ENCODE data around the gene TRIP6. TPM values are rescaled to one million over a fixed set of nuclear protein-coding genes. Genes with fewer than 3 reads are reported as not detected.

The TRIP6 gene
- total and polyA plus RNA-seq, 3 experiments from 2014 or later: 2.0 to 37.7 (median 36.8) TPM

DNA sequence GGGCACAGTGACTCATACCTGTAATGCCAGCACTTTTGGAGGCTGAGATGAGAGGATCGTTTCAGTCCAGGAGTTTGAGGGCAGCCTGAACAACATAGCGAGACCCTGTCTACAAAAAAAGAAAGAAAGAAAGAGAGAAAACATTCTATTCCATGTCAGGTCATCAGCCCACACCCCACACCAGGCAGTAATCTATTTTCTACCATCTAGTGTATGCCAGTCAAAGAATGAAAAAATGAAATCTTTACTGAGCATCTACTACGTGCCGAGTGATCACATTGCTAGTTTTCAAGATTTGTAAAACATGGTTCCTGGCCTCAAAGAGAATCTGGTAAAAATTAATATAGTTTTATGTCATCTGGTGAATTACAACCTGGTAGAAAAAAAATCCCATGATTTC is 36.8 kb upstream of the TRIP6 start:
- Mint-ChIP-seq H3K36me3 (peaks cover 0 to 3% (median 2%) of the 10 kb centered on the region in 3 donors), H3K27me3 (peaks cover 24 to 31% of the 10 kb centered on the region in 2 donors), H3K9me3 (peaks cover 0 to 2% (median 0%) of the 10 kb centered on the region in 5 donors), H3K27ac (peak overlapping the region in 1 of 8 donors; percentile 24), H3K4me3 (no peak overlapping the region), H3K4me1 (peaks cover 16 to 25% (median 24%) of the 10 kb centered on the region in 3 donors)
- Histone ChIP-seq H3K4me1 (ENCODE audit: insufficient read depth, low read length) (peaks cover 13% of the 10 kb centered on the region), H3K36me3 (ENCODE audit: insufficient read depth, low read length) (no peaks in the 10 kb centered on the region), H3K9me3 (ENCODE audit: low read length) (no peaks in the 10 kb centered on the region), H3K4me3 (ENCODE audit: low read length) (no peak overlapping the region), H3K27ac (ENCODE audit: low read depth, low read length) (no peak overlapping the region), H3K27me3 (ENCODE audit: insufficient read depth, low read length, poor library complexity, severe bottlenecking) (peaks cover 17% of the 10 kb centered on the region)
- ChIA-PET POLR2A (no interaction called here), CTCF (no interaction called here)
- DNase-seq: no peak

DNA sequence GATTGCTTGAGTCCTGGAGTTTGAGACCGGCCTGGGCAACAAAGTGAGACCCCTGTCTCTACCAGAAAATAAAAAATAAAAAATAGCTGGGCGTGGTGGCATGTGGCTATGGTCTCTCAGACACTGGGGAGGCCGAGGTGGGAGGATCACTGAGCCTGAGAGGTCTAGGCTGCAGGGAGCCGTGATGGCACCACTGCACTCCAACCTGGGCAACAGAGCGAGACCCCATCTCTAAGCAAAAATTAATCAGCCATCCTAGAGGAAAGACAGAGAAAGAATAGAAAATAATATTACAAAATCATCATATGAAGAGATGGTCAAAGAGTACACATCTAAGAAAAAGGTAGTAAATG is 34.9 kb upstream of the TRIP6 start:
- peaks cover 15 to 18% of the 10 kb centered on the region in 2 donors for H3K27me3 Mint-ChIP-seq
- H3K4me1 Mint-ChIP-seq: peaks cover 16 to 21% (median 17%) of the 10 kb centered on the region in 3 donors
- peaks cover 13% of the 10 kb centered on the region for H3K4me1 ChIP-seq (ENCODE audit: insufficient read depth, low read length)
- no peaks in the 10 kb centered on the region for H3K36me3 ChIP-seq (ENCODE audit: insufficient read depth, low read length)
- H3K9me3 ChIP-seq (ENCODE audit: low read length): no peaks in the 10 kb centered on the region
- ChIA-PET POLR2A (no interaction called here), CTCF (interaction anchor here (1.3 kb wide), 2 partner anchors 20 to 31 kb away, joined by 3 to 7 read pairs; partner anchors contain the start of gene SLC12A9)
- H3K27ac ChIP-seq (ENCODE audit: low read depth, low read length): no peak overlapping the region
- H3K9me3 Mint-ChIP-seq: peaks cover 0 to 4% (median 0%) of the 10 kb centered on the region in 5 donors
- H3K36me3 Mint-ChIP-seq: peaks cover 0 to 3% (median 1%) of the 10 kb centered on the region in 3 donors
- no peak for DNase-seq
- H3K4me3 ChIP-seq (ENCODE audit: low read length): no peak overlapping the region
- no peak overlapping the region for H3K4me3 Mint-ChIP-seq
- peaks cover 10% of the 10 kb centered on the region for H3K27me3 ChIP-seq (ENCODE audit: insufficient read depth, low read length, poor library complexity, severe bottlenecking)
- no peak overlapping the region for H3K27ac Mint-ChIP-seq

DNA sequence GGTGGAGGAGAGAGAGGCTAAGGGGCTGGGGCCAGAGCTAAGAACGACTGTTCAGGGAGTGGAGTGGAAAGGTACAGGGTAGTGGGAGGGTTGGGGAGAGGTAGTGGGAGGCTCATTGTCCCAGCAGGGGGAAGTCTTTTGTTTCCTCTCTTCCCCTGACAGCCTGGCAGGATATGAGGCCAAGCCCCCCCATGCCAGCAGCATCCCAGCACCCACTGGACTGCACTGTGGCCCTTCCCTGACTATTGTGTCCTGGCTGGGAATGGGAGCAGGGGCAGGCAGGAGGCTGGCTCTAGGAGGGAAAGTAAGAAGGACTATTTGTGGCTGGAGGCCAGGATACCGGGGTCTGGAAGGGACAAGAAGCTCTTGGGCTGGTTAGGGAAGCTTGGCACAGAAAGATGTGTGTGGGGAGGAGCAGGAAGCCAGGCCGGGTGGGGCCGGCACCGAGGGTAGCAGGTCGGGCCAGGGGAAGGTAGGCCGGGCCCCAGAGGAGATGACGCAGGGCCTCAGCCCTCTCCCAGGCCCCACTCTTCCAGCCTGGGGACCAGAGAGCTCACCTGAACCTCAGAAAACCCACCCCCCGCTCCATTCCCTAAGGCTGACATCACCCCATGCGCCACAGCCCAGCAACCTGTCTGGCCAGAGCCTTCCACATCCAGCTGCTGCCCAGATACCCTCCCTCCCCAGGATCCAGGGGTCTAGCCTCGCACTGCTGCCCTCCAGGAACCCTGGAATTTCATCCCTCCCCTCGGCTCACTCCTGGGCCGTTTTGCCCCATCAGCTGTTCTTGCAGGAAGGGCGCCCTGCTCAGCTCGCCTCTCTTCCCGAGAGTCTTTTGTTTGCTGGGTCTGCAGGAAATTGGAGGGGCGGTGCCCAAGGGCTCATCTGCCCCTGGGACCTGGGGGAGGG is 31.0 kb upstream of the TRIP6 start:
- H3K9me3 Mint-ChIP-seq: peaks cover 0 to 1% (median 0%) of the 10 kb centered on the region in 5 donors
- ChIA-PET POLR2A (no interaction called here), CTCF (interaction anchor here (1.3 kb wide), 1 partner anchor 16 kb away, joined by 4 read pairs; the partner anchor contains the start of gene SLC12A9)
- no peaks in the 10 kb centered on the region for H3K36me3 ChIP-seq (ENCODE audit: insufficient read depth, low read length)
- H3K4me3 ChIP-seq (ENCODE audit: low read length): no peak overlapping the region
- H3K27me3 Mint-ChIP-seq: peaks cover 0 to 3% of the 10 kb centered on the region in 2 donors
- H3K36me3 Mint-ChIP-seq: peaks cover 0 to 3% (median 0%) of the 10 kb centered on the region in 3 donors
- H3K9me3 ChIP-seq (ENCODE audit: low read length): no peaks in the 10 kb centered on the region
- no peak overlapping the region for H3K27ac ChIP-seq (ENCODE audit: low read depth, low read length)
- H3K4me1 Mint-ChIP-seq: peaks cover 8 to 12% (median 12%) of the 10 kb centered on the region in 3 donors
- H3K4me3 Mint-ChIP-seq: peak overlapping the region; percentile 21 to 74 (median 47)
- peak overlapping the region in 6 of 8 donors; percentile 29 to 72 (median 52) for H3K27ac Mint-ChIP-seq
- no peak for DNase-seq
- no peaks in the 10 kb centered on the region for H3K4me1 ChIP-seq (ENCODE audit: insufficient read depth, low read length)
- no peaks in the 10 kb centered on the region for H3K27me3 ChIP-seq (ENCODE audit: insufficient read depth, low read length, poor library complexity, severe bottlenecking)

DNA sequence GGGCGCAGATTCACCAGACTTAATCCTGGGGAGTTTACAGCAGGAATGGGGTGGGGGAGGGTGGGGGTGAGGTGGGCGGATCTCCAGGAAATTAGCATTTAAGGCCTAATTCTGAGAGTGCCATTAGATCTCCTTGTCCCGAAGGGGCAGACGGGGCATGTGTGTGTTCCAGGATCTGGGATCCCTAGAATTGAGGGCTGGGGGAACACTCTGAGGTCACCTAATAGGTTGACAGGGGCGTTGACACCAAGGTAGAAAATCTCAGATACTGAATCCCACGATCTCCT is 30.4 kb upstream of the TRIP6 start:
- H3K27me3 ChIP-seq (ENCODE audit: insufficient read depth, low read length, poor library complexity, severe bottlenecking): no peaks in the 10 kb centered on the region
- Mint-ChIP-seq H3K27ac (peak overlapping the region in 4 of 8 donors; percentile 24 to 91 (median 65)), H3K27me3 (peaks cover 0 to 3% of the 10 kb centered on the region in 2 donors), H3K4me3 (peak overlapping the region; percentile 81 to 93 (median 85)), H3K9me3 (peaks cover 0 to 1% (median 0%) of the 10 kb centered on the region in 5 donors), H3K36me3 (peaks cover 0 to 3% (median 0%) of the 10 kb centered on the region in 3 donors), H3K4me1 (peaks cover 8 to 12% (median 12%) of the 10 kb centered on the region in 3 donors)
- CTCF ChIA-PET: interaction anchor here (1.3 kb wide), 1 partner anchor 16 kb away, joined by 4 read pairs; the partner anchor contains the start of gene SLC12A9
- DNase-seq: no peak
- POLR2A ChIA-PET: no interaction called here
- H3K4me3 ChIP-seq (ENCODE audit: low read length): peak overlapping the region; percentile 60
- peak overlapping the region; percentile 40 for H3K27ac ChIP-seq (ENCODE audit: low read depth, low read length)
- no peaks in the 10 kb centered on the region for H3K4me1 ChIP-seq (ENCODE audit: insufficient read depth, low read length)
- H3K36me3 ChIP-seq (ENCODE audit: insufficient read depth, low read length): no peaks in the 10 kb centered on the region
- H3K9me3 ChIP-seq (ENCODE audit: low read length): no peaks in the 10 kb centered on the region

DNA sequence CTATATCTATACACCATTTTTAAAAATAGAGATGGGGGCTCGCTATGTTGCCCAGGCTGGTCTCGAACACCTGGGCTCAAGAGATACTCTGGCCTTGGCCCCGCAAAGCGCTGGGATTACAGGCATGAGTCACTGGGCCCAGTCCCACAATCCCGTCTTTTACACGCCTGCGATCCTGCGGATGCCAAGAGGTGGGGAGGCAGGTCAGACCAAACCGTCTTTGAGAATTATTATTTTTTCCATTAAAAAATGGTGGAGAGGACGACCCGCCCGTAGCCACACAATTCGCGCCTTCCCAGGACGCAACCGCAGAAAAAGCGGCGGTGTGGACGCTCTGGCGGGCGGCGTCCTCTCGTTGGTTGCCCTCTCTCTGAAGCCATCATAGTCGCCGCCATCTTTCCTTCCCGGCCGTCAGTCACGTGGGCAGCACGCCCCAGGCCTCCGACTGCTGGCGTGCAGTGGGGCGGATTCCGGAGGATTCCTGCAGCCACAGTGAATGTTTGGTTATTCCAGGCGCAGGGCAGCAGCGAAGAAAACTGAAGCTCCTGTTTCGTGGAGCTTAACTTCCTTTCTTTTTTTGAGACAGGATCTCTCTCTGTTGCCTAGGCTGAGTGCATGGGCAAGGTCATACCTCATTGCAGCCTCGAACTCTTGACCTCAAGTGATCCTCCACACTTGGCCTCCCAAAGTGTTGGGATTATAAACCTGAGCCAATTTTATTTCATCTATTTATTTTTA is 29.9 kb upstream of the TRIP6 start:
- peaks cover 0 to 1% of the 10 kb centered on the region in 2 donors for H3K27me3 Mint-ChIP-seq
- peaks cover 8 to 12% (median 12%) of the 10 kb centered on the region in 3 donors for H3K4me1 Mint-ChIP-seq
- peak overlapping the region; percentile 81 to 93 (median 85) for H3K4me3 Mint-ChIP-seq
- Histone ChIP-seq H3K27ac (ENCODE audit: low read depth, low read length) (peak overlapping the region; percentile 40), H3K27me3 (ENCODE audit: insufficient read depth, low read length, poor library complexity, severe bottlenecking) (no peaks in the 10 kb centered on the region), H3K4me1 (ENCODE audit: insufficient read depth, low read length) (no peaks in the 10 kb centered on the region), H3K36me3 (ENCODE audit: insufficient read depth, low read length) (no peaks in the 10 kb centered on the region), H3K4me3 (ENCODE audit: low read length) (peak overlapping the region; percentile 60), H3K9me3 (ENCODE audit: low read length) (no peaks in the 10 kb centered on the region)
- ChIA-PET POLR2A (interaction anchor here (1.0 kb wide), 1 partner anchor 15 kb away, joined by 4 read pairs; the partner anchor contains the start of gene SLC12A9), CTCF (no interaction called here)
- H3K9me3 Mint-ChIP-seq: peaks cover 0 to 1% (median 0%) of the 10 kb centered on the region in 5 donors
- H3K36me3 Mint-ChIP-seq: peaks cover 0 to 3% (median 0%) of the 10 kb centered on the region in 3 donors
- DNase-seq: peak; percentile 52 to 79 (median 65)
- H3K27ac Mint-ChIP-seq: peak overlapping the region; percentile 39 to 93 (median 84)

DNA sequence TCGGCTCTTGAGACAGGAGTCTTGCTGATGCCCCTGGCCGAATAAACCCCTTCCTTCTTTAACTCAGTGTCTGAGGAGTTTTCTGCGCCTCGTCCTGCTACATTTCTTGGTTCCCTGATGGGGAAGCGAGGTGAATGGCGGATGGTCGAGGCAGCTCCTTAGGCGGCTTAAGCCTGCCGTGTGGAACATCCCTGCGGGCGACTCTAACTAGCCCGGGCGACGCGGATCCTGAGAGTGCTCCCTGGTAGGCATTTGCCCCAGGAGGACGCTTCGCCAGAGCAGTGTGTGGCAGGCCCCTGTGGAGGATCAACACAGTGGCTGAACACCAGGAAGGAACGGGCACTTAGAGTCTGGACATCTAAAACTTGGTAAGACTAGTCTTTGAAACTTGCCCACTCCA is 27.8 kb upstream of the TRIP6 start:
- Histone ChIP-seq H3K27me3 (ENCODE audit: insufficient read depth, low read length, poor library complexity, severe bottlenecking) (no peaks in the 10 kb centered on the region), H3K4me3 (ENCODE audit: low read length) (no peak overlapping the region), H3K27ac (ENCODE audit: low read depth, low read length) (no peak overlapping the region), H3K4me1 (ENCODE audit: insufficient read depth, low read length) (no peaks in the 10 kb centered on the region), H3K9me3 (ENCODE audit: low read length) (no peaks in the 10 kb centered on the region), H3K36me3 (ENCODE audit: insufficient read depth, low read length) (no peaks in the 10 kb centered on the region)
- Mint-ChIP-seq H3K9me3 (peaks cover 0 to 1% (median 0%) of the 10 kb centered on the region in 5 donors), H3K4me3 (peak overlapping the region in 1 of 7 donors; percentile 52), H3K4me1 (peaks cover 8 to 12% (median 12%) of the 10 kb centered on the region in 3 donors), H3K27ac (no peak overlapping the region), H3K27me3 (no peaks in the 10 kb centered on the region), H3K36me3 (peaks cover 0 to 2% (median 0%) of the 10 kb centered on the region in 3 donors)
- no peak for DNase-seq
- ChIA-PET CTCF (interaction anchor here (1.4 kb wide), 1 partner anchor 12 kb away, joined by 5 read pairs; no protein-coding TSS in a partner anchor), POLR2A (interaction anchor here (0.7 kb wide), 1 partner anchor 902 kb away, joined by 3 read pairs; no protein-coding TSS in a partner anchor)

DNA sequence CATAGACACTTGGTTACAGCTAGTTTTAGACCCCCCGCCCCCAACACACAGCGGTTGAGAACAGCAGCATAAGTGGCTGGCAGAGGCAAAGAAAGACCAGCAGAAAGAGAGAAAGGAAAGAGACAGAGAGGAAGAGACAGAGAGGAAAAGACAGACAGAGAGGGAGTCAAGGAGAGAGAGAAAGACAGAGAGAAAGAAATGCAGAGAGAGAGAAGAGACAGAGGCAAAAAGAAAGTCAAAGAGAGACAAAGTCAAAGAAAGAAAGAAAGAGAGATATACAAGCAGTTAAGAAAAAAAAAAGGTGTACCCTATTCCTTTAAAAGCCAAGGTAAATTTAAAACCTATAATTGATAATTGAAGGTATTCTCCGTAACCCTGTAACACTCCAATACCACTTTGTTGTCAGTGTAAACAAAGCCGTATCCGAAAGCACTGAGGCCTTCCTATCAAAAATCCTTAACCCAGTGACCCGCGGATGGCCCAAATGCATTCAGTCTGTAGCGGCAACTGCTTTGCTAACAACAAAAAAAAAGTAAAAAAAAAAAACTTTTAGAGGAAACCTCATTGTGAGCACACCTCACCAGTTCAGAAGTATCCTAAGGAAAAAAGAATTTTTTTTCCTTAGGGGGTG is 26.6 kb upstream of the TRIP6 start:
- H3K4me1 Mint-ChIP-seq: peaks cover 8 to 12% (median 11%) of the 10 kb centered on the region in 3 donors
- ChIA-PET POLR2A (no interaction called here), CTCF (interaction anchor here (1.4 kb wide), 1 partner anchor 11 kb away, joined by 5 read pairs; no protein-coding TSS in a partner anchor)

More for the DNA sequence above, 26.6 kb upstream of the TRIP6 start:
- Mint-ChIP-seq H3K4me3 (no peak overlapping the region), H3K27me3 (no peaks in the 10 kb centered on the region), H3K36me3 (peaks cover 0 to 2% (median 0%) of the 10 kb centered on the region in 3 donors), H3K27ac (peak overlapping the region in 1 of 8 donors; percentile 84), H3K9me3 (peaks cover 0 to under 1% (median 0%) of the 10 kb centered on the region in 5 donors)
- no peak for DNase-seq
- Histone ChIP-seq H3K36me3 (ENCODE audit: insufficient read depth, low read length) (no peaks in the 10 kb centered on the region), H3K27me3 (ENCODE audit: insufficient read depth, low read length, poor library complexity, severe bottlenecking) (no peaks in the 10 kb centered on the region), H3K4me3 (ENCODE audit: low read length) (no peak overlapping the region), H3K4me1 (ENCODE audit: insufficient read depth, low read length) (no peaks in the 10 kb centered on the region), H3K27ac (ENCODE audit: low read depth, low read length) (peak overlapping the region; percentile 38), H3K9me3 (ENCODE audit: low read length) (no peaks in the 10 kb centered on the region)
